Measurements from ENCODE around the gene EIF4E. TPM values are rescaled to one million over a fixed set of nuclear protein-coding genes. Genes with fewer than 3 reads are reported as not detected.

EIF4E gene
- total and polyA plus RNA-seq, 11 donors = 8.3 to 93.2 (median 62.2) TPM

DNA sequence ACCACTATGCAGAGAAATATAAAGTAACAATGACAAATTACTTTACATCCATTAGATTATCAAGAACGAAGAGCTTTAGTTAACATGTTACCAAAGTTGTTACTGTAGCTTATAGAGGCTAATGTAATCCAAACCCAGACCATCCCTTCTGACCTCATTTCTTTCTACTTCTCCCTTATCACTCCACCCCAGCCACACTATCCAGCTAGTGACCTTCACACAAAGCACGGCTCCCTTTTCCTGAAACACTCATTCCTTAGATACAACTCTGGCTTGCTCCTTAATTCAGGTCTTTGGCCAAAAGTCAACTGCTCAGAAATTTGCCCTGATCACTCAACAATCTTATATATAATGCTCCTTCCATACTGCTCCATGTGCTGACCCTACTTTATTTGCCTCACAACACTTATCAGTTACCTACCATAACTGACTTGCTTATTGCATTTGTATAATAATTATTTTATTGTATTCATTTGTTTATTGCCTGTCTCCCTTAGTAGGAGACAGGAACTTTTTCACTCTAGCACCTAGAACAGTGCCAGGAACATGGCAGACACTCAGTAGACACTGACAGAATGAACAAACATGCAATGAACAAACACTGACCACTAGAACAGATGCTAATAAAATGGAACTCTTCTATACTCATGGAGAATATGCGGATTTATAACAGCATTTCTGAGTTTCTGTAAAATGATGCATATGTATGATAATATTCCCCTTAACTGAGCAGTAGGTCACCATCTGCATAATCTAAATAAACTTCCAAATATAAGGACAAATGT lies 67.6 kb downstream of the EIF4E start:
- intact Hi-C loops (cut with DNase I) = no loop called here
- peak in 3 of 4 donors; percentile 42 to 49 (median 47) for ATAC-seq

DNA sequence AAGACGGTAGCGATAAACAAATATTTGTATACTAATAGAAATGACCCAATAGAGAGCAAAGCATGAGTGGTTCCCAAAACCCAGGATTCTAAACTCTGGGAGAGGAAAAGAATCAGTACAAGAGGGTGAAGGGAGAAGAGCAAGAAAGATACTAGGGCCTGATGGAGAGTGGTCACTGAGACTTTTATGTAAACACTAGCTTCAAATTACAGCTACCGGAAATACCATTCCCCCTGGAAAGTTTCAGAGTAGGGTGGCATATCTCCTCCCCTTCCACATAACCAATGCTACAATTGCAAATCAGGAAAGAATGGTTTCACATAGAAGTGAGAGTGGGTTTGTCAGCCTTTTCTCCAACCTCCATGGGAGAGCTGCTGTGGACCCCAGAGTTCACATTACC lies 77.1 kb downstream of the EIF4E start:
- TF ChIP-seq, protein P1, sequence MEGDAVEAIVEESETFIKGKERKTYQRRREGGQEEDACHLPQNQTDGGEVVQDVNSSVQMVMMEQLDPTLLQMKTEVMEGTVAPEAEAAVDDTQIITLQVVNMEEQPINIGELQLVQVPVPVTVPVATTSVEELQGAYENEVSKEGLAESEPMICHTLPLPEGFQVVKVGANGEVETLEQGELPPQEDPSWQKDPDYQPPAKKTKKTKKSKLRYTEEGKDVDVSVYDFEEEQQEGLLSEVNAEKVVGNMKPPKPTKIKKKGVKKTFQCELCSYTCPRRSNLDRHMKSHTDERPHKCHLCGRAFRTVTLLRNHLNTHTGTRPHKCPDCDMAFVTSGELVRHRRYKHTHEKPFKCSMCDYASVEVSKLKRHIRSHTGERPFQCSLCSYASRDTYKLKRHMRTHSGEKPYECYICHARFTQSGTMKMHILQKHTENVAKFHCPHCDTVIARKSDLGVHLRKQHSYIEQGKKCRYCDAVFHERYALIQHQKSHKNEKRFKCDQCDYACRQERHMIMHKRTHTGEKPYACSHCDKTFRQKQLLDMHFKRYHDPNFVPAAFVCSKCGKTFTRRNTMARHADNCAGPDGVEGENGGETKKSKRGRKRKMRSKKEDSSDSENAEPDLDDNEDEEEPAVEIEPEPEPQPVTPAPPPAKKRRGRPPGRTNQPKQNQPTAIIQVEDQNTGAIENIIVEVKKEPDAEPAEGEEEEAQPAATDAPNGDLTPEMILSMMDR (IDR thresholded peaks at IDR 0.05) = no peak
- TF ChIP-seq POLR2A (IDR thresholded peaks at IDR 0.05) = no peak
- Histone ChIP-seq H3K27ac (no peak overlapping the region), H3K9me3 (peaks cover 0 to 3% (median 0%) of the 10 kb centered on the region in 12 donors), H3K36me3 (no peaks in the 10 kb centered on the region), H3K4me1 (no peaks in the 10 kb centered on the region), H3K4me3 (no peak overlapping the region), H3K27me3 (no peaks in the 10 kb centered on the region)
- whole genome bisulfite sequencing, 4 donors = 74 to 92% (median 86%) methylated on average over 3 of the region's 3 CpGs
- intact Hi-C loops (cut with DNase I) = no loop called here
- no peak for DNase-seq
- no peak for ATAC-seq

More for the DNA sequence above, 67.6 kb downstream of the EIF4E start:
- Histone ChIP-seq H3K27me3 (no peaks in the 10 kb centered on the region), H3K36me3 (no peaks in the 10 kb centered on the region), H3K27ac (no peak overlapping the region), H3K4me3 (no peak overlapping the region), H3K4me1 (no peaks in the 10 kb centered on the region), H3K9me3 (no peaks in the 10 kb centered on the region)
- 54 to 62% (median 58%) methylated on average over 3 of the region's 3 CpGs for WGBS, 4 donors
- TF ChIP-seq, protein P1 (IDR thresholded peaks at IDR 0.05) = no peak
- DNase-seq = no peak

DNA sequence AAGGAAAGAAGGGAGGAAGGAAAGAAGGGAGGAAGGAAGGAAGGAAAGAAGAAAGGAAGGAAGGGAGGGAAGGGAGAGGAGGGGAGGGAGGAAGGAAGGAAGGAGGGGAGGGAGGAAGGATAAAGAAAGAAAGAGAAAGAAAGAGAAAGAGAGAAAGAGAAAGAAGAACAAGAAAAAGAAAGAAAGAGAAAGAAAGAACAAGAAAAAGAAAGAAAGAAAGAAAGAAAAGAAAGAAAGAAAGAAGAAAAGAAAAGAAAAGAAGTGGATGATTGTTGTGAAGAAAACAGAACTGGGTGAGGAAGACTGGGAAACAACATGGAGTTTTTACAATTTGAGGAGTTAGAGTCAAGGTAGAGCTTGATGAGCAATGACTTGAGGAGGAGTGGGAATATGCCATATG lies 78.0 kb downstream of the EIF4E start:
- Histone ChIP-seq H3K4me3 (no peak overlapping the region), H3K36me3 (no peaks in the 10 kb centered on the region), H3K9me3 (peaks cover 0 to 12% (median 3%) of the 10 kb centered on the region in 12 donors), H3K27ac (no peak overlapping the region), H3K27me3 (no peaks in the 10 kb centered on the region), H3K4me1 (no peaks in the 10 kb centered on the region)
- TF ChIP-seq POLR2A (IDR thresholded peaks at IDR 0.05) = no peak
- TF ChIP-seq, protein P1 (IDR thresholded peaks at IDR 0.05) = no peak
- ATAC-seq (no peak), DNase-seq (no peak)
- intact Hi-C loops (cut with DNase I) = no loop called here

DNA sequence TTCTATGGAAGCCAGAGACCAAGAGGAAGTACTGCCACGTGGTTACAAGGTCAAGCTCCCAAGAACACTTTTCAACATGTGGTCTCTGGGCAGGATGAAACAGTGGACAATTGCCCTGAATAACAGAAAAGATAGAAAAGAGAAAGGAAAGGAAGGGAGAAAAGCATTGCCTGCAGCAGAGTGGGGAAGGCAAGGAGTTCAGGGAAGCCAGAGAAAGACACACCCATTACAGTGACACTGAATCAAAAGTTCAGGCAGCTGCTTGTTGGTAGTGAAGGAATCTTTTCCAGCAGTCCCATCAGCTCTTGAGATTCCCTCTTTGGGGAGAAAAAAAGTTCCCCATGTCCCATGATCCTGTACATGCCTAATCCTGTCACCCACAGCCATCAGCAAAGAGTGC lies 80.5 kb downstream of the EIF4E start:
- TF ChIP-seq, protein P1 (IDR thresholded peaks at IDR 0.05) = no peak
- no peak for TF ChIP-seq POLR2A (IDR thresholded peaks at IDR 0.05)
- Histone ChIP-seq H3K4me1 (no peaks in the 10 kb centered on the region), H3K36me3 (no peaks in the 10 kb centered on the region), H3K4me3 (no peak overlapping the region), H3K27me3 (no peaks in the 10 kb centered on the region), H3K27ac (no peak overlapping the region), H3K9me3 (peaks cover 0 to 14% (median 6%) of the 10 kb centered on the region in 12 donors)
- intact Hi-C loops (cut with DNase I) = no loop called here
- DNase-seq (no peak), ATAC-seq (no peak)
- 62 to 80% (median 70%) methylated on average over 1 of the region's 1 CpG for WGBS, 4 donors

Data from heart left ventricle (tissue), 16 donors.